Bronchial epithelial cell (primary cell): ENCODE results near the gene C3orf20. TPM values are rescaled to one million over a fixed set of nuclear protein-coding genes. Genes with fewer than 3 reads are reported as not detected.

Experiments
- DNase-seq: peaks from one replicate; pipeline ENCODE4 v3.0.0-alpha.2; 2010; ENCODE audit warnings: low read depth
- FAIRE-seq: peaks from 2 replicates; lab custom pipeline; 2011; peaks lifted over from hg19 to GRCh38; lab: Jason Lieb, UNC
- H3K27me3 ChIP-seq: 2 replicates; pipeline ENCODE4 v1.5.1; 2011; ENCODE audit warnings: low read length; ENCODE audit not compliant: control insufficient read depth, insufficient read depth
- H3K36me3 ChIP-seq: 2 replicates; pipeline ENCODE4 v1.5.1; 2011; ENCODE audit warnings: low read length; ENCODE audit not compliant: control insufficient read depth, insufficient read depth
- H3K4me3 ChIP-seq: 2 replicates; pipeline ENCODE4 v1.5.1; 2011; ENCODE audit warnings: mild to moderate bottlenecking, low read depth, low read length, control low read depth
- total RNA-seq: library from RNA; depleted of rRNA; stranded (reverse); fragments of >200 nt; gene quantifications from 2 replicates; pipeline ENCODE4 v1.2.1, GENCODE V29; 2014
- TF ChIP-seq, protein P1 (sequence below): IDR thresholded peaks from 2 replicates; pipeline ENCODE4 v1.5.1; 2011; ENCODE audit warnings: mild to moderate bottlenecking, moderate library complexity, low read length, control low read depth, inconsistent platforms; ENCODE audit not compliant: insufficient read depth, severe bottlenecking

Gene C3orf20
- total RNA-seq, 1 donor from 2014 or later, result under 0.01 TPM

GRCh38 chr3:14765060-14765400 lies 90.1 kb downstream of the C3orf20 start:
- no peaks in the 10 kb centered on the region for H3K36me3 ChIP-seq
- TF ChIP-seq, protein P1, sequence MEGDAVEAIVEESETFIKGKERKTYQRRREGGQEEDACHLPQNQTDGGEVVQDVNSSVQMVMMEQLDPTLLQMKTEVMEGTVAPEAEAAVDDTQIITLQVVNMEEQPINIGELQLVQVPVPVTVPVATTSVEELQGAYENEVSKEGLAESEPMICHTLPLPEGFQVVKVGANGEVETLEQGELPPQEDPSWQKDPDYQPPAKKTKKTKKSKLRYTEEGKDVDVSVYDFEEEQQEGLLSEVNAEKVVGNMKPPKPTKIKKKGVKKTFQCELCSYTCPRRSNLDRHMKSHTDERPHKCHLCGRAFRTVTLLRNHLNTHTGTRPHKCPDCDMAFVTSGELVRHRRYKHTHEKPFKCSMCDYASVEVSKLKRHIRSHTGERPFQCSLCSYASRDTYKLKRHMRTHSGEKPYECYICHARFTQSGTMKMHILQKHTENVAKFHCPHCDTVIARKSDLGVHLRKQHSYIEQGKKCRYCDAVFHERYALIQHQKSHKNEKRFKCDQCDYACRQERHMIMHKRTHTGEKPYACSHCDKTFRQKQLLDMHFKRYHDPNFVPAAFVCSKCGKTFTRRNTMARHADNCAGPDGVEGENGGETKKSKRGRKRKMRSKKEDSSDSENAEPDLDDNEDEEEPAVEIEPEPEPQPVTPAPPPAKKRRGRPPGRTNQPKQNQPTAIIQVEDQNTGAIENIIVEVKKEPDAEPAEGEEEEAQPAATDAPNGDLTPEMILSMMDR, result no peak
- no peak for FAIRE-seq

DNA sequence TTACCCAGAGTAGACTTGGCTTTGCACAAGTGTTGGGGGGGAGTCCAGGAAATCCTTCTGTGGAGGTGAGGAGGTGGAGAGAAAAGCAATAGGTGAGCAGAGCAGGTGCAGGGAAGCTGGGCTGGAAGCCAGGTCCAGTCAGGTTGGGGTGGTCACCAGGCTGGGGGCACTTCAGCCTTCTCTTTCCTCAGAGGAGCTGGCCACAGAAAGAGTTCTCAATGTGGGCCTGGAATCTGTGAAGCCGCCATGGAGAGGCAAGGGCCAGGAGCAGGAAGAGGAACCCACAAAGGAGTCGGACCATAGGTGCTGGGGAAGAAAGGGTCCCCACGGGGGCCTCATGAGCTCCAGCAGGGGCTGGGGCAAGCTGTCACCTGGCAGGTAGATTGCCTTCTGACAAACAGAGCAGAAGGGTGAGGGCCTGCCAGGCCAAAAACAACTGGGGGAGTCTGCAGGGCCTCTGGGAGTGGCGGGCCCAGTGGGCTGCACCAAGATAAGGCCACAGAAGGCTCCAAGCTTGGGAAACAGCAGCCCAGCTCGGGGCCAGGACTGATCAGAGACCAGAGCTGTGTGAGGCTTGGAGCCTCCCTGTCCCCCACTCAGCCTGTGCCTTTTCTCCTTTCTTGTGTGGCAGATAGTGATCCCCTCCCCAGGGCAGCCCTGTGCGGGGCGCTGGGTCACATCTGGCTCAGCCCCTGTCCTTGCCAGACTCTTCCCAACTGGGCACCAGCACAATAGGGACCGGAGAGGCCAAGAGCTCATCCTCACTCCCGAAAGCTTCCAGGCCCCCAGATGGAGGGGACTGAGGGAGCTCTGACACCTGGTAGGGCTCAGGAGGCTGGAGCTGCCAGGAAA lies 90.9 kb downstream of the C3orf20 start:
- TF ChIP-seq, protein P1, result no peak
- no peaks in the 10 kb centered on the region for H3K36me3 ChIP-seq
- DNase-seq, result no peak
- no peaks in the 10 kb centered on the region for H3K27me3 ChIP-seq
- no peak overlapping the region for H3K4me3 ChIP-seq
- no peak for FAIRE-seq

More at GRCh38 chr3:14765060-14765400, 90.1 kb downstream of the C3orf20 start:
- H3K4me3 ChIP-seq, result no peak overlapping the region
- DNase-seq, result no peak
- H3K27me3 ChIP-seq, result no peaks in the 10 kb centered on the region

DNA sequence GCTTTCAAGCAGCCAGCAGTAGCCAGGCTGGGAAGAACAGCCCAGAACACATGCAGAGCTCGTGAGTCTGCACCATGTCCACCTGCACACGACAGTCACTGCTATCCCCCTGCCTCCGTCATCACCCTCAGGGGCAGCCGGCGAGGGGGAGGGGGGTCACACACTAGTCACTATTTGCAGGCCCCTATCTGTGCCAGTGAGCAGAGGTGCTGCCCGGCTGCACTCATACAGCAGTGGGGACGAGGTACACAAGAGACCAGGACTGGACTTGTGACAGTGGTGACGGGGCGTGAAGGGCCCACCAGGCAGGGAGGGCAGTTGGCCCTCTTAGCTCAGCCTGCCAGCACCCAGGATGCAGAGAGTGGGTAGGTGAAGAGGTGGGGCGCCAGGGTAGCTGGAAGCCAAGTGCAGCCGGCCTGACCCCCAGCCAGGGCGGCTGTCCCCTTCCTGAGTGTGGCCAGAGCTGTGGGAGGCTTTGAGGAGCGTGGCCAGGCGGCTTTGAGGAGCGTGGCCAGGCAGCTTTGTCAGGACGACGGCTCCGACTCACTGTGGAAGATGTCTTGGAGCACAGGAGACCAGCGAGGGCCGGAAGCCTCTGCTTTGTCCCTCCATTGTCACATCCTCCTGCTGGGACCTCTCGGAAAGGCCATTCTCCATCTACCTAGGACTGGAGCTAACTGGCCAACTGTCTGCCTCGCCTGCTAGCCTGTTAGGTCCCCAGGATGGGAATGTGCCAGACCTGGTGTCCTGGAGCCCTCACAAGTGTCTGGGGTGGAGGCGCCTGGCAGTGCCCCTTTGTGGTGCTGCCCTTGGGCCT lies 91.7 kb downstream of the C3orf20 start:
- H3K4me3 ChIP-seq, result no peak overlapping the region
- no peak for DNase-seq

GRCh38 chr3:14767245-14768051 lies 92.5 kb downstream of the C3orf20 start:
- Histone ChIP-seq H3K36me3 (no peaks in the 10 kb centered on the region), H3K27me3 (no peaks in the 10 kb centered on the region), H3K4me3 (no peak overlapping the region)
- DNase-seq, result no peak
- TF ChIP-seq, protein P1, result no peak
- FAIRE-seq, result no peak

More for the DNA sequence above, 91.7 kb downstream of the C3orf20 start:
- TF ChIP-seq, protein P1, result no peak
- H3K27me3 ChIP-seq, result no peaks in the 10 kb centered on the region
- no peak for FAIRE-seq
- H3K36me3 ChIP-seq, result no peaks in the 10 kb centered on the region

- Histone ChIP-seq H3K27me3 (no peaks in the 10 kb centered on the region), H3K36me3 (no peaks in the 10 kb centered on the region), H3K4me3 (no peak overlapping the region)
- FAIRE-seq (no peak), DNase-seq (no peak)
- TF ChIP-seq, protein P1, result no peak
Observed at GRCh38 chr3:14768182-14768790, 93.3 kb downstream of the C3orf20 start.
